Psoas muscle (tissue), 8 donors: ENCODE measurements around the gene PHGDH. TPM values are rescaled to one million over a fixed set of nuclear protein-coding genes. Genes with fewer than 3 reads are reported as not detected.

Experiments used
- ATAC-seq, 4 donors: fragments of 200-7000 bp; cut with Tn5 transposase; one replicate each; pipeline ENCODE4 v1.9.1; 2020; ENCODE audit warnings: moderate library complexity in 3 of 4, mild to moderate bottlenecking in 2 of 4
- DNase-seq, 2 donors: peaks; one replicate each; pipeline ENCODE4 v3.0.0-alpha.2; 2020
- H3K27ac ChIP-seq: fragments of 200-600 bp; one replicate; pipeline ENCODE4 v1.8.0; 2022
- H3K27me3 ChIP-seq, 3 donors: fragments of 200-600 bp in 1 of 3; one replicate each; pipeline versions ENCODE4 v1.6.1 to v1.8.0; 2013 to 2022; ENCODE audit warnings: low read length in 2 of 3, mild to moderate bottlenecking in 2 of 3, moderate library complexity in 1 of 3; ENCODE audit not compliant: insufficient read depth in 3 of 3
- H3K36me3 ChIP-seq, 2 donors: fragments of 200-600 bp in 1 of 2; one replicate each; pipeline versions ENCODE4 v1.6.1 to v1.8.0; 2013 to 2022; ENCODE audit warnings: low read depth in 1 of 2, mild to moderate bottlenecking in 1 of 2, moderate library complexity in 1 of 2; ENCODE audit not compliant: insufficient read depth in 1 of 2
- H3K4me1 ChIP-seq: fragments of 200-600 bp; one replicate; pipeline ENCODE4 v1.8.0; 2022
- H3K4me3 ChIP-seq: fragments of 200-600 bp; one replicate; pipeline ENCODE4 v1.8.0; 2022; ENCODE audit warnings: mild to moderate bottlenecking
- H3K9me3 ChIP-seq: fragments of 200-600 bp; one replicate; pipeline ENCODE4 v1.8.0; 2022
- WGBS, 3 donors: extraction: QIAGEN DNeasy Blood & Tissue Kit; methylation state at CpG; one replicate each; pipeline versions ENCODE4 v1.1.6 to v1.1.7; 2013; 5-methylcytosine and 5-hydroxymethylcytosine counted together
- intact Hi-C, 2 donors: fragments of 100-400 bp; cut with DNase I; formaldehyde crosslinking; loops; one replicate each; pipeline versions ENCODE4 v1.11.0 to v1.14.2; 2022
- polyA plus RNA-seq, 3 donors: library from polyadenylated mRNA; stranded (reverse); fragments of 200-250 nt; gene quantifications; one replicate each; pipeline ENCODE4 v1.2.3, GENCODE V29; 2013
- total RNA-seq, 4 donors: library from RNA; stranded (reverse); fragmentation: NEBNext Ultra II Directional in 2 of 4; extraction: Animal tissue kit (Norgen Biotek cat#: 25700) in 2 of 4; gene quantifications; one replicate each; pipeline versions ENCODE4 v1.2.1 to v1.2.4, GENCODE V29; 2021 to 2023
- TF ChIP-seq, protein P1 (sequence below): fragments of 200-600 bp; IDR thresholded peaks from one replicate; pipeline ENCODE4 v1.8.0; 2022; ENCODE audit warnings: antibody characterized with exemption
- donor health status: healthy with polysubstance abuse.
- donor health status: DM: no; HTN: no; CAD: no; lungs with moderate emphysema.
- donor health status: Bipolar disorder and iron deficiency.
- donor health status: healthy.
- donor health status: DM: yes; HTN: yes; CAD: no.
- donor health status: DM: no; HTN: no; CAD: no.
- donor health status: DM: no; HTN: no; CAD: no.
- donor health status: DM: yes; HTN: yes; CAD: no.

Gene PHGDH
- total and polyA plus RNA-seq, 7 donors, result 1.3 to 5.1 (median 2.7) TPM

DNA sequence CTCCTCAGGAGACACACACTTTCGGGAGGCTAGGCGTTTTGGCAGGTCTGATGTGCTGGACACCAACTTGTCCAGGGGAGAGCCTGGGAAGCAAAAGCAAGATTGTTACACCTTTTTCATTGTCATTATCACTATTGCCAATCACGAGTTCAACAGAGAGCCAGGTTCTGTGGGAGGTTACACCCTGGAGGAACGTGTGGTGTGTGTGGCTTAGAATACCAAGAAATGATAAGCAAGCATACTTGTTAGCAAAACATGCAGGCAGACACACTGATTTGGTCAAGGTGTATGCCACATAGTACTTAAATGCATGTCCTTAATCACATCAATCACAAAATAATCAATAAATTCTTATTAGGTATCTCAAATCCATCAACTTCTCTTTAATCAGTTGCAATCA is 40.9 kb downstream of the PHGDH start:
- Histone ChIP-seq H3K27me3 (no peaks in the 10 kb centered on the region), H3K27ac (no peak overlapping the region), H3K4me1 (no peaks in the 10 kb centered on the region), H3K9me3 (no peaks in the 10 kb centered on the region), H3K4me3 (no peak overlapping the region), H3K36me3 (no peaks in the 10 kb centered on the region)
- no peak for DNase-seq
- 86 to 89% (median 89%) methylated on average over 4 of the region's 4 CpGs for WGBS, 3 donors
- ATAC-seq, result no peak
- intact Hi-C loops, result no loop called here
- TF ChIP-seq, protein P1, sequence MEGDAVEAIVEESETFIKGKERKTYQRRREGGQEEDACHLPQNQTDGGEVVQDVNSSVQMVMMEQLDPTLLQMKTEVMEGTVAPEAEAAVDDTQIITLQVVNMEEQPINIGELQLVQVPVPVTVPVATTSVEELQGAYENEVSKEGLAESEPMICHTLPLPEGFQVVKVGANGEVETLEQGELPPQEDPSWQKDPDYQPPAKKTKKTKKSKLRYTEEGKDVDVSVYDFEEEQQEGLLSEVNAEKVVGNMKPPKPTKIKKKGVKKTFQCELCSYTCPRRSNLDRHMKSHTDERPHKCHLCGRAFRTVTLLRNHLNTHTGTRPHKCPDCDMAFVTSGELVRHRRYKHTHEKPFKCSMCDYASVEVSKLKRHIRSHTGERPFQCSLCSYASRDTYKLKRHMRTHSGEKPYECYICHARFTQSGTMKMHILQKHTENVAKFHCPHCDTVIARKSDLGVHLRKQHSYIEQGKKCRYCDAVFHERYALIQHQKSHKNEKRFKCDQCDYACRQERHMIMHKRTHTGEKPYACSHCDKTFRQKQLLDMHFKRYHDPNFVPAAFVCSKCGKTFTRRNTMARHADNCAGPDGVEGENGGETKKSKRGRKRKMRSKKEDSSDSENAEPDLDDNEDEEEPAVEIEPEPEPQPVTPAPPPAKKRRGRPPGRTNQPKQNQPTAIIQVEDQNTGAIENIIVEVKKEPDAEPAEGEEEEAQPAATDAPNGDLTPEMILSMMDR, result no peak

DNA sequence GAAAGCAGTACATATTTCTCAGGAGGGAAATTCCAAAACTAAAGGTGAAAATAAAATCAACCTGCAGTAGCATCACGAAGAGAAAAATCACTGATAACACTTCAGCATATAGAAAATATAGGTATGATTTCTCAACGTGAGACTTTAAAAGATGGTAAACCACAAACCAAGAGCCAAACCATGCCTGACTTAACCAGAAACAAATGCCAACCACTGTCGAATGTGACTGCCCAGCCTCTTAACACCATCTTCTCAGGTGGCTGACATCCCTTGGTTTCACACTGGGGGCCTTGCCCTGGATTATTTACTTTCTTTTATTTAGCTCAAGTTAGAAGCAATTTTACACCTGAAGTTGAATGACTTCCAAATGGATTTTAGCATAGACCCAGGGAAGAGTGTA is 46.9 kb downstream of the PHGDH start:
- H3K27me3 ChIP-seq, result no peaks in the 10 kb centered on the region
- H3K4me3 ChIP-seq, result no peak overlapping the region
- no peaks in the 10 kb centered on the region for H3K36me3 ChIP-seq
- ATAC-seq (no peak), DNase-seq (no peak)
- WGBS, 3 donors, result 81 to 86% (median 86%) methylated on average over 3 of the region's 3 CpGs
- H3K4me1 ChIP-seq, result no peaks in the 10 kb centered on the region
- TF ChIP-seq, protein P1, result no peak
- H3K9me3 ChIP-seq, result no peaks in the 10 kb centered on the region
- no peak overlapping the region for H3K27ac ChIP-seq
- intact Hi-C loops, result no loop called here

DNA sequence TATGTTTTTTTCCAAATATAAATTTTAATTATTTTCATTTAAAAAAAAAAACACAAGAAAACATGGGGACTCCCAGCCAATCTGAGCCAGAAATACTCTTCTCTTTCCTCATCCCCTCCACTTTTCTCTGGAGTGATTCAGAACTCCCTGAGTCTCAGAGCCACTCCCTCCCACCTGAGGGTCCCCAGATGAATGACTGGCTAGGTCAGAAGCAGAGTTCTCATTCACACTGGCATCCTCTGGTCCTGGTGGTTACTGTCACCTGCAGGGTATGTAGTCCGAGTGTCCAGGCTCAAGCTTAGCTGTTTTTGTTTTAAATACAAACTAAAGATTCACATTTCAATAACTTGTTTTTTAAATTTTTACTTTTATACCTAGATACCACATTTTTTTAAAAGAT is 50.7 kb downstream of the PHGDH start:
- TF ChIP-seq, protein P1, result no peak
- ATAC-seq (no peak), DNase-seq (no peak)
- no peak overlapping the region for H3K27ac ChIP-seq
- no peaks in the 10 kb centered on the region for H3K36me3 ChIP-seq
- intact Hi-C loops, result no loop called here
- H3K4me1 ChIP-seq, result peaks cover 11% of the 10 kb centered on the region
- H3K27me3 ChIP-seq, result no peaks in the 10 kb centered on the region
- H3K4me3 ChIP-seq, result no peak overlapping the region
- 90 to 94% (median 92%) methylated on average over 1 of the region's 1 CpG for WGBS, 3 donors
- no peaks in the 10 kb centered on the region for H3K9me3 ChIP-seq

DNA sequence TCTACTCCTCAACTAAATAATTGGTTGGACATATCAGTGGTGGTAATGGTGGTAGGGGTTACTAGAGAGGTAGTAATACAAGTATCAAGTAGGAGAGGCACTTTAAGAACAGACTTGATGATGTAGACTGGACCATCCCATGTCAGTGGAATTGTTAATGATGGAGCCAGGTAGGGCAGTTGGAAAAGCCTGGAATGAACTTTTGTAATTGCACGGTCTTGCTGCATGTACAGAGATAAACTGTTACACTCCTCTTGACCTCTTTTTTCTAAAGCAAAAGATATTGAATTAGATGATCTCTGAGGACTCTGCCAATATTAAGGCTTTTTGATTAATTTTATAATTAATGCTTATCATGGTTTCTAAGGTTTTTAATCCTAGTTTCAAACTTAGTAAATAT is 51.2 kb downstream of the PHGDH start:
- TF ChIP-seq, protein P1, result no peak
- ATAC-seq, result no peak
- WGBS, 3 donors, result 55 to 73% (median 67%) methylated on average over 1 of the region's 1 CpG
- no peaks in the 10 kb centered on the region for H3K36me3 ChIP-seq
- intact Hi-C loops, result no loop called here
- H3K4me1 ChIP-seq, result peaks cover 11% of the 10 kb centered on the region
- no peaks in the 10 kb centered on the region for H3K27me3 ChIP-seq
- no peaks in the 10 kb centered on the region for H3K9me3 ChIP-seq
- DNase-seq, result no peak
- H3K27ac ChIP-seq, result no peak overlapping the region
- H3K4me3 ChIP-seq, result no peak overlapping the region

DNA sequence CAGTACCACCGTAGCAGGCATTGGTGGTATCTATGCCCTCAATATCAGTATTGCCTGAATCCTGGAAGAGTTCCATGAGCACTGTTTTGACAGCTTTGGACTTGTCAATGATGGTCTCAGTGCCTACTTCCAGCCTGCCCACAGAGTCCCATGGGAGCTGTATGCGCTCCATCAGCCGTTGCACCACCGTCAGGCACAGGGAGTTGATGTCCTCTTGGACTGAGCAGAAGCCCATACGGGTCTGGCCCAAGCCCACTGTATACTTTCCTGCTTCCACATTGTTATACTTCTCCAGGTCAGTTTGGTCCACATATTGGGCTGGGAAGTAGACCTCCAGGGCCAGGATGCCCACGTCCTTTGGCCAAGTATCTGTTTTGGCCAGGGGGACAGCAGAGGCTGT is 52.5 kb downstream of the PHGDH start:
- H3K27ac ChIP-seq, result no peak overlapping the region
- H3K4me3 ChIP-seq, result no peak overlapping the region
- intact Hi-C loops, result no loop called here
- 74 to 80% (median 78%) methylated on average over 6 of the region's 6 CpGs for WGBS, 3 donors
- DNase-seq (no peak), ATAC-seq (no peak)
- TF ChIP-seq, protein P1, result no peak
- no peaks in the 10 kb centered on the region for H3K36me3 ChIP-seq
- H3K9me3 ChIP-seq, result no peaks in the 10 kb centered on the region
- H3K4me1 ChIP-seq, result peaks cover 11% of the 10 kb centered on the region
- no peaks in the 10 kb centered on the region for H3K27me3 ChIP-seq
